Stimulated activated CD4-positive, alpha-beta T cell treated with anti-CD3 and anti-CD28 coated beads, Interleukin-12 subunit alpha, Interleukin-12 subunit beta, amount 100 ng/mL, for 24 hours (primary cell): ENCODE results near the gene PTPN20.

Experiments used
- DNase-seq, 2 experiments: peaks; one replicate each; pipeline ENCODE4 v3.0.0-alpha.2; 2020; ENCODE audit warnings: low read depth in 2 of 2

Gene PTPN20

GRCh38 chr10:47047577-47048525 is 136.6 kb downstream of the PTPN20 start:
- peak; percentile 63 to 79 for DNase-seq

- DNase-seq = no peak
These were observed 137.3 kb downstream of the PTPN20 start for GRCh38 chr10:47048526-47048905.

- no peak for DNase-seq
These were observed 138.0 kb downstream of the PTPN20 start for GRCh38 chr10:47049056-47049851.

- no peak for DNase-seq
These were observed 138.7 kb downstream of the PTPN20 start for GRCh38 chr10:47049906-47050305.

GRCh38 chr10:47050618-47051455 is 139.6 kb downstream of the PTPN20 start:
- no peak for DNase-seq

GRCh38 chr10:47051741-47052238 is 140.6 kb downstream of the PTPN20 start:
- DNase-seq = no peak
